H9 (cell line): ENCODE measurements around the gene BMPR1A. TPM values are rescaled to one million over a fixed set of nuclear protein-coding genes. Genes with fewer than 3 reads are reported as not detected.
A peak's percentile ranks its signal among the peaks of the same experiment; 100 is the strongest.

Experiments used
- DNase-seq: peaks from one replicate; pipeline ENCODE4 v3.0.0-alpha.2; 2017
- H2AFZ ChIP-seq: one replicate; pipeline ENCODE4 v1.6.1; 2013; ENCODE audit warnings: mild to moderate bottlenecking, low read length, control low read depth, moderate library complexity
- H2AK5ac ChIP-seq: 2 replicates; pipeline ENCODE4 v1.6.1; 2013; ENCODE audit warnings: low read length, control low read depth, mixed read lengths; ENCODE audit not compliant: insufficient read length
- H2BK120ac ChIP-seq: one replicate; pipeline ENCODE4 v1.6.1; 2013; ENCODE audit warnings: low read depth, mild to moderate bottlenecking, low read length, control low read depth, inconsistent platforms; ENCODE audit not compliant: poor library complexity, severe bottlenecking
- H2BK12ac ChIP-seq: 2 replicates; pipeline ENCODE4 v1.6.1; 2013; ENCODE audit warnings: low read length, control low read depth, mixed read lengths, low read depth; ENCODE audit not compliant: insufficient read length
- H2BK15ac ChIP-seq: 2 replicates; pipeline ENCODE4 v1.6.1; 2013; ENCODE audit warnings: low read depth, low read length, control low read depth
- H2BK20ac ChIP-seq: one replicate; pipeline ENCODE4 v1.6.1; 2013; ENCODE audit warnings: low read depth, mild to moderate bottlenecking, low read length, control low read depth, inconsistent platforms; ENCODE audit not compliant: poor library complexity, severe bottlenecking
- H2BK5ac ChIP-seq: 2 replicates; pipeline ENCODE4 v1.6.1; 2013; ENCODE audit warnings: low read length, control low read depth, mixed read lengths; ENCODE audit not compliant: insufficient read length
- H3K14ac ChIP-seq: 2 replicates; pipeline ENCODE4 v1.6.1; 2013; ENCODE audit warnings: low read length, control low read depth; ENCODE audit not compliant: insufficient read depth
- H3K18ac ChIP-seq: 2 replicates; pipeline ENCODE4 v1.6.1; 2013; ENCODE audit warnings: low read depth, mild to moderate bottlenecking, mixed read lengths, low read length, control low read depth; ENCODE audit not compliant: insufficient read length
- H3K23ac ChIP-seq: 2 replicates; pipeline ENCODE4 v1.6.1; 2013; ENCODE audit warnings: low read length, control low read depth, mixed read lengths, low read depth; ENCODE audit not compliant: insufficient read length
- H3K23me2 ChIP-seq: 2 replicates; pipeline ENCODE4 v1.6.1; 2013; ENCODE audit warnings: low read depth, mild to moderate bottlenecking, mixed read lengths, low read length, control low read depth; ENCODE audit not compliant: insufficient read length, poor library complexity, severe bottlenecking
- H3K27ac ChIP-seq: 2 replicates; pipeline ENCODE4 v1.5.1; 2013; ENCODE audit warnings: low read length, control low read depth, mixed read lengths, low read depth; ENCODE audit not compliant: insufficient read length
- H3K27me3 ChIP-seq: 2 replicates; pipeline ENCODE4 v1.6.1; 2013; ENCODE audit warnings: low read length, control low read depth, inconsistent platforms; ENCODE audit not compliant: insufficient read depth
- H3K4ac ChIP-seq: 2 replicates; pipeline ENCODE4 v1.6.1; 2013; ENCODE audit warnings: low read depth, mild to moderate bottlenecking, control low read depth, inconsistent platforms, low read length, moderate library complexity
- H3K4me1 ChIP-seq: 2 replicates; pipeline ENCODE4 v1.6.1; 2013; ENCODE audit warnings: low read length, control low read depth, inconsistent platforms; ENCODE audit not compliant: insufficient read depth
- H3K4me2 ChIP-seq: 2 replicates; pipeline ENCODE4 v1.6.1; 2013; ENCODE audit warnings: low read length, control low read depth, mixed read lengths; ENCODE audit not compliant: insufficient read length, insufficient read depth
- H3K56ac ChIP-seq: 2 replicates; pipeline ENCODE4 v1.6.1; 2013; ENCODE audit warnings: low read depth, mild to moderate bottlenecking, mixed read lengths, low read length, control low read depth; ENCODE audit not compliant: insufficient read length
- H3K79me1 ChIP-seq: 2 replicates; pipeline ENCODE4 v1.6.1; 2013; ENCODE audit warnings: low read depth, mild to moderate bottlenecking, moderate library complexity, low read length, control low read depth, inconsistent platforms; ENCODE audit not compliant: insufficient read depth, poor library complexity, severe bottlenecking
- H3K79me2 ChIP-seq: 2 replicates; pipeline ENCODE4 v1.6.1; 2013; ENCODE audit warnings: low read length, control low read depth, inconsistent platforms; ENCODE audit not compliant: insufficient read depth
- H3K9ac ChIP-seq: 2 replicates; pipeline ENCODE4 v1.6.1; 2013; ENCODE audit warnings: low read length, control low read depth, mixed read lengths; ENCODE audit not compliant: insufficient read length; ENCODE audit errors: extremely low read depth
- H3K9me3 ChIP-seq: one replicate; pipeline ENCODE4 v1.6.1; 2013; ENCODE audit warnings: low read depth, low read length, inconsistent platforms; ENCODE audit not compliant: control insufficient read depth
- H3T11ph ChIP-seq: one replicate; pipeline ENCODE4 v1.6.1; 2013; ENCODE audit warnings: mild to moderate bottlenecking, low read length, control low read depth, inconsistent platforms
- H4K20me1 ChIP-seq: one replicate; pipeline ENCODE4 v1.6.1; 2013; ENCODE audit not compliant: control insufficient read depth, insufficient read length, insufficient read depth
- H4K5ac ChIP-seq: 2 replicates; pipeline ENCODE4 v1.6.1; 2013; ENCODE audit warnings: low read depth, mild to moderate bottlenecking, mixed read lengths, low read length, control low read depth; ENCODE audit not compliant: insufficient read length
- H4K8ac ChIP-seq: replicated peaks from 2 replicates; pipeline ENCODE4 v1.6.1; 2013; ENCODE audit warnings: low read length, control low read depth, mixed read lengths, low read depth; ENCODE audit not compliant: insufficient read length
- H4K91ac ChIP-seq: 2 replicates; pipeline ENCODE4 v1.6.1; 2013; ENCODE audit warnings: low read depth, mild to moderate bottlenecking, moderate library complexity, mixed read lengths, low read length, control low read depth; ENCODE audit not compliant: insufficient read length
- H3K27ac Mint-ChIP-seq, 3 experiments: 2 replicates in 2 of 3; 3 replicates in 1 of 3; pipeline ENCODE4 v1.8.0; 2020 to 2021; ENCODE audit warnings: mixed read lengths in 3 of 3, mild to moderate bottlenecking in 1 of 3, moderate library complexity in 1 of 3
- H3K27me3 Mint-ChIP-seq: 2 replicates; pipeline ENCODE4 v1.8.0; 2021; ENCODE audit warnings: low read depth, mild to moderate bottlenecking, moderate library complexity, mixed read lengths
- H3K36me3 Mint-ChIP-seq, 3 experiments: 2 replicates in 2 of 3; 3 replicates in 1 of 3; pipeline ENCODE4 v1.8.0; 2020 to 2021; ENCODE audit warnings: low read depth in 3 of 3, mixed read lengths in 3 of 3; ENCODE audit not compliant: insufficient read depth in 1 of 3
- H3K4me1 Mint-ChIP-seq, 2 experiments: 2 replicates each; pipeline ENCODE4 v1.8.0; 2020; ENCODE audit warnings: mixed read lengths in 2 of 2
- H3K4me3 Mint-ChIP-seq, 2 experiments: 2 replicates in 1 of 2; 3 replicates in 1 of 2; pipeline ENCODE4 v1.8.0; 2020 to 2021; ENCODE audit warnings: mild to moderate bottlenecking in 2 of 2, mixed read lengths in 2 of 2, moderate library complexity in 1 of 2
- H3K9me3 Mint-ChIP-seq, 2 experiments: 2 replicates in 1 of 2; 3 replicates in 1 of 2; pipeline ENCODE4 v1.8.0; 2020; ENCODE audit warnings: mild to moderate bottlenecking in 2 of 2, mixed read lengths in 2 of 2, moderate library complexity in 1 of 2
- WGBS: extraction: QIAGEN DNeasy Blood & Tissue Kit; methylation state at CpG from one replicate; pipeline ENCODE4 v1.1.7; 2013; ENCODE audit warnings: missing lambda C conversion rate, low lambda C conversion rate, mixed read lengths; ENCODE audit not compliant: insufficient read length; ENCODE audit errors: extremely low coverage; 5-methylcytosine and 5-hydroxymethylcytosine counted together
- total RNA-seq: library from RNA; stranded (reverse); gene quantifications from 2 replicates; pipeline ENCODE4 v1.2.1, GENCODE V29; 2021
- TF ChIP-seq, protein P1 (sequence below): fragments of 200-600 bp; sonication (generic); conservative IDR thresholded peaks from 3 replicates; pipeline ENCODE4 v1.8.0; 2021; ENCODE audit warnings: antibody characterized with exemption, mild to moderate bottlenecking

Gene BMPR1A
- total RNA-seq, 1 experiment from 2014 or later = 138 TPM

DNA sequence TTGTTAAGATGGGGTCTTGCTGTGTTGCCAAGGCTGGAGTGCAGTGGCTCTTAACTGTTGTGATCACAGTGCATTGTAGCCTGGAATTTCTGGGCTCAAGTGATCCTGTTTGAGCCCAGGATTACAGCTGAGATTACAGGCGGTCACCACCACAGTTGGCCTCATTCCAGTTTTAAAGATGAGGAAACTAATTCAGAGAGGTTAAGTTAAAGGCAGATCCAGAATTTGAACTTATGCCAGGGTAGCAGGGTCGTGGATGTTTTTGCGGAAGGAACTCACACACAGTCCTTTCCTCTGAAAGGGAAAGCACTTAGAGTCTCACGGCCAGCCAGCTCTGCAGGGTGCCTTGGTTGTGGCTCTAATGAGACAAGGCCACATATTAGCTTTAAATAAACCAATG is 116.3 kb downstream of the BMPR1A start:
- no peaks in the 10 kb centered on the region for H3K27me3 Mint-ChIP-seq
- Histone ChIP-seq H3K14ac (no peak overlapping the region), H3K9ac (no peak overlapping the region)

More for the DNA sequence above, 116.3 kb downstream of the BMPR1A start:
- Mint-ChIP-seq H3K27ac (peak overlapping the region; percentile 71 to 98 (median 94); a peak in 6 of 7 replicates), H3K36me3 (peaks cover 6 to 32% (median 22%) of the 10 kb centered on the region in 3 experiments; a peak in 5 of 7 replicates), H3K9me3 (no peaks in the 10 kb centered on the region), H3K4me3 (0 out of 5 replicates have a peak overlapping the region, but pooled peaks of 1 of the 2 experiments have one; percentile 28), H3K4me1 (peaks cover 46% of the 10 kb centered on the region in 2 experiments)
- TF ChIP-seq, protein P1, sequence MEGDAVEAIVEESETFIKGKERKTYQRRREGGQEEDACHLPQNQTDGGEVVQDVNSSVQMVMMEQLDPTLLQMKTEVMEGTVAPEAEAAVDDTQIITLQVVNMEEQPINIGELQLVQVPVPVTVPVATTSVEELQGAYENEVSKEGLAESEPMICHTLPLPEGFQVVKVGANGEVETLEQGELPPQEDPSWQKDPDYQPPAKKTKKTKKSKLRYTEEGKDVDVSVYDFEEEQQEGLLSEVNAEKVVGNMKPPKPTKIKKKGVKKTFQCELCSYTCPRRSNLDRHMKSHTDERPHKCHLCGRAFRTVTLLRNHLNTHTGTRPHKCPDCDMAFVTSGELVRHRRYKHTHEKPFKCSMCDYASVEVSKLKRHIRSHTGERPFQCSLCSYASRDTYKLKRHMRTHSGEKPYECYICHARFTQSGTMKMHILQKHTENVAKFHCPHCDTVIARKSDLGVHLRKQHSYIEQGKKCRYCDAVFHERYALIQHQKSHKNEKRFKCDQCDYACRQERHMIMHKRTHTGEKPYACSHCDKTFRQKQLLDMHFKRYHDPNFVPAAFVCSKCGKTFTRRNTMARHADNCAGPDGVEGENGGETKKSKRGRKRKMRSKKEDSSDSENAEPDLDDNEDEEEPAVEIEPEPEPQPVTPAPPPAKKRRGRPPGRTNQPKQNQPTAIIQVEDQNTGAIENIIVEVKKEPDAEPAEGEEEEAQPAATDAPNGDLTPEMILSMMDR = no peak
- no peak overlapping the region for H3K56ac ChIP-seq
- no peak overlapping the region for H3K4me2 ChIP-seq
- no peak overlapping the region for H3K4ac ChIP-seq
- no peaks in the 10 kb centered on the region for H3K27me3 ChIP-seq
- H2AFZ ChIP-seq = no peak overlapping the region
- H2BK12ac ChIP-seq = no peak overlapping the region
- no peak for DNase-seq
- H3T11ph ChIP-seq = no peak overlapping the region
- no peak overlapping the region for H4K5ac ChIP-seq
- peaks cover 11% of the 10 kb centered on the region; the same call in 1 of the 2 replicates for H3K79me2 ChIP-seq
- H2BK20ac ChIP-seq = no peak overlapping the region
- no peak overlapping the region for H2BK5ac ChIP-seq
- peaks cover 21% of the 10 kb centered on the region for H3K4me1 ChIP-seq
- H3K27ac ChIP-seq = no peak overlapping the region
- no peak overlapping the region for H4K8ac ChIP-seq
- no peaks in the 10 kb centered on the region for H4K20me1 ChIP-seq
- H2AK5ac ChIP-seq = no peak overlapping the region
- no peak overlapping the region for H3K23ac ChIP-seq
- H4K91ac ChIP-seq = no peak overlapping the region
- no peaks in the 10 kb centered on the region for H3K23me2 ChIP-seq
- H2BK120ac ChIP-seq = no peak overlapping the region
- H2BK15ac ChIP-seq = no peak overlapping the region
- H3K18ac ChIP-seq = no peak overlapping the region
- no peaks in the 10 kb centered on the region for H3K9me3 ChIP-seq
- peaks cover 5% of the 10 kb centered on the region for H3K79me1 ChIP-seq
- WGBS = no CpG with 5 or more reads among the region's 4 CpGs
